Measurements from ENCODE around the gene SPCS2.

DNA sequence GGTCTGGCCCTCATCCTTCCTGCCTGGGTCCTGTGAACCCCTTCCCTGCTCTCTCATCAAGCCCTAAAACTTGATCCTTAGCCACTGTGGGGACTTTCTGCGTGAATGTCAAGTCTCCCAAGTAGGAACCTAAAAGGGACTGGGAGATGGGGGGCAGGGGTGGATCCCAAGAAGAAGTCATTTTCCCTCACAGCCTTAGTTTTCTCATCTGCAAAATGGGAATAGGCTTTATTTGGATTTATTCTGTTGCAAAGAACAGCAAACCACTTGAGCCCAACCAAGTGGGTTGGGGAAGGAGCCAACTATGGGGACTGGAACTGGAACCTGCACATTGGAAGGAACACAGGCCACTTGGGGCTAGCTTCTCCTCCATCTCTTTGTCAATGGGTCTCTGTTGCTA lies 76.5 kb downstream of the SPCS2 start:
- TF ChIP-seq SIN3A (IDR thresholded peaks at IDR 0.05; ENCODE audit: borderline replicate concordance, insufficient read depth, low read length) (no peak), POLR2AphosphoS5 (IDR thresholded peaks at IDR 0.05; ENCODE audit: low read depth, low read length) (no peak)
- TF ChIP-seq, protein P1, sequence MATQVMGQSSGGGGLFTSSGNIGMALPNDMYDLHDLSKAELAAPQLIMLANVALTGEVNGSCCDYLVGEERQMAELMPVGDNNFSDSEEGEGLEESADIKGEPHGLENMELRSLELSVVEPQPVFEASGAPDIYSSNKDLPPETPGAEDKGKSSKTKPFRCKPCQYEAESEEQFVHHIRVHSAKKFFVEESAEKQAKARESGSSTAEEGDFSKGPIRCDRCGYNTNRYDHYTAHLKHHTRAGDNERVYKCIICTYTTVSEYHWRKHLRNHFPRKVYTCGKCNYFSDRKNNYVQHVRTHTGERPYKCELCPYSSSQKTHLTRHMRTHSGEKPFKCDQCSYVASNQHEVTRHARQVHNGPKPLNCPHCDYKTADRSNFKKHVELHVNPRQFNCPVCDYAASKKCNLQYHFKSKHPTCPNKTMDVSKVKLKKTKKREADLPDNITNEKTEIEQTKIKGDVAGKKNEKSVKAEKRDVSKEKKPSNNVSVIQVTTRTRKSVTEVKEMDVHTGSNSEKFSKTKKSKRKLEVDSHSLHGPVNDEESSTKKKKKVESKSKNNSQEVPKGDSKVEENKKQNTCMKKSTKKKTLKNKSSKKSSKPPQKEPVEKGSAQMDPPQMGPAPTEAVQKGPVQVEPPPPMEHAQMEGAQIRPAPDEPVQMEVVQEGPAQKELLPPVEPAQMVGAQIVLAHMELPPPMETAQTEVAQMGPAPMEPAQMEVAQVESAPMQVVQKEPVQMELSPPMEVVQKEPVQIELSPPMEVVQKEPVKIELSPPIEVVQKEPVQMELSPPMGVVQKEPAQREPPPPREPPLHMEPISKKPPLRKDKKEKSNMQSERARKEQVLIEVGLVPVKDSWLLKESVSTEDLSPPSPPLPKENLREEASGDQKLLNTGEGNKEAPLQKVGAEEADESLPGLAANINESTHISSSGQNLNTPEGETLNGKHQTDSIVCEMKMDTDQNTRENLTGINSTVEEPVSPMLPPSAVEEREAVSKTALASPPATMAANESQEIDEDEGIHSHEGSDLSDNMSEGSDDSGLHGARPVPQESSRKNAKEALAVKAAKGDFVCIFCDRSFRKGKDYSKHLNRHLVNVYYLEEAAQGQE (IDR thresholded peaks at IDR 0.05; ENCODE audit: insufficient read depth in 1 of 2, low read depth in 2 of 2, low read length in 2 of 2): no peak
